ENCODE results near the gene ACER3.
A peak's percentile ranks its signal among the peaks of the same experiment; 100 is the strongest.
"Not testable (repeated sequence)": the region's sequence is repeated elsewhere in the genome, so short reads cannot be mapped to it uniquely, and the experiment has no call there.

ACER3 gene

GRCh38 chr11:77058900-77059299 is 198.2 kb downstream of the ACER3 start:
- Histone ChIP-seq H3K36me3 (ENCODE audit: control insufficient read depth, insufficient read depth, low read length) (no peaks in the 10 kb centered on the region), H3K4me3 (ENCODE audit: low read depth, low read length) (no peak overlapping the region), H3K4me1 (ENCODE audit: control insufficient read depth, insufficient read depth, low read length) (peaks cover 5% of the 10 kb centered on the region), H3K9ac (ENCODE audit: low read depth, low read length) (no peak overlapping the region), H3K27me3 (ENCODE audit: control insufficient read depth, insufficient read depth, low read length) (no peaks in the 10 kb centered on the region), H3K9me3 (ENCODE audit: control insufficient read depth, insufficient read depth, low read length) (no peaks in the 10 kb centered on the region)

DNA sequence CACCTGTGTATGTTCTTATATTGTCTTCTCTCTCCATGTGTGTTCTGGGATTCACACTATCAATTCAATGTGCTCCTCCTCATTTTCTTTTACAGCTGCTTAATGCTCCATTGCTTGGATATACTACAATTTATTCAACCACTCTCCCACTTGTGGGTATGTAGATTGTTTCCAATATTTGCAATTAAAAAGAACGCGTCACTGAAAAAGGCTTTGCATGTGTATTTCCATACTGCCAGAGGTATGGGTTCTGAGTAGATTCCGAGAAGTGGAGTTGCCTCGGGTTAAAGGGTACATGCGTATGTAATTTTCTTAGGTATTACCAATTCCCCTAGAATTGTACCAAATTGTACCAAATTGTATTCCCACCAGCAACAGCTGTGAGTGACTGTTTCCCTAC is 199.1 kb downstream of the ACER3 start:
- Histone ChIP-seq H3K36me3 (ENCODE audit: control insufficient read depth, insufficient read depth, low read length) (no peaks in the 10 kb centered on the region), H3K27me3 (ENCODE audit: control insufficient read depth, insufficient read depth, low read length) (peaks cover 2% of the 10 kb centered on the region)

DNA sequence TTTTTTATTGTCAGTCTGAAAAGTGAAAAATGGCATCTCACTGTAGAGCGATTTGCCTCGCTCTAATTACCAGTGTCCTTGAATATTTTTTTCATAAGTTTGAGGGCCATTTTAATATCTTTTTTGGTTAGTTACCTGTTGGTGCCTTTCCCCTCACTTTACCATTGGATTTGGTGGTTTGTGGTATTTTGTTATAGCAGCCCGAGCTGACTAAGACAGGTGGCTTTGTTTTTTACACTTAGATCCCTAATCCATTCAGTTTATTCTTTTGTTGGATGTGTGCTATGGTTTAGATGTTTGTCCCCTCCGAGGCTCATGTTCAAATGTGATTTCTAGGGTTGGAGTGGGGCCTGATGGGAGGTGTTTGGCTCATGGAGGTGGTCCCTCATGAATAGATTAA is 199.5 kb downstream of the ACER3 start:
- H3K4me3 ChIP-seq (ENCODE audit: low read depth, low read length): no peak overlapping the region
- no peaks in the 10 kb centered on the region for H3K36me3 ChIP-seq (ENCODE audit: control insufficient read depth, insufficient read depth, low read length)
- H3K27me3 ChIP-seq (ENCODE audit: control insufficient read depth, insufficient read depth, low read length): peaks cover 6% of the 10 kb centered on the region
- no peak overlapping the region for H3K9ac ChIP-seq (ENCODE audit: low read depth, low read length)
- H3K9me3 ChIP-seq (ENCODE audit: control insufficient read depth, insufficient read depth, low read length): no peaks in the 10 kb centered on the region
- H3K4me1 ChIP-seq (ENCODE audit: control insufficient read depth, insufficient read depth, low read length): peaks cover 5% of the 10 kb centered on the region

More for the DNA sequence above, 199.1 kb downstream of the ACER3 start:
- Histone ChIP-seq H3K9me3 (ENCODE audit: control insufficient read depth, insufficient read depth, low read length) (no peaks in the 10 kb centered on the region), H3K4me3 (ENCODE audit: low read depth, low read length) (no peak overlapping the region), H3K9ac (ENCODE audit: low read depth, low read length) (no peak overlapping the region), H3K4me1 (ENCODE audit: control insufficient read depth, insufficient read depth, low read length) (peaks cover 5% of the 10 kb centered on the region)

DNA sequence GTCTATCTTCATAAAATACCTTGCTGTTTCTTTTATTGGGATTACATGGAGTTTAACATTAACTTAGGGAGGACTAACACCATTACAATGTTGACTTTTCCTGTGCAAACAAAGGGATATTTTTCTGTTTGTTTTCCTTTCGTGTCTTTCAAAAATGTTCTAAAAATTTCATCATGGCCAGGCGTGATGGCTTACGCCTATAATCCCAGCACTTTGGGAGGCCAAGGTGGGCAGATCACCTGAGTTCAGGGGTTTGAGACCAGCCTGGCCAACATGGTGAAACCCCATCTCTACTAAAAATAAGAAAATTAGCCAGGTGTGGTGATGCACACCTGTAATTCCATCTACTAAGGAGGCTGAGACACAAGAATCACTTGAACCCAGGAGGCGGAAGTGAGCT is 200.5 kb downstream of the ACER3 start:
- not testable (repeated sequence) for H3K4me3 ChIP-seq (ENCODE audit: low read depth, low read length); H3K27me3 ChIP-seq (ENCODE audit: control insufficient read depth, insufficient read depth, low read length); H3K9ac ChIP-seq (ENCODE audit: low read depth, low read length); H3K9me3 ChIP-seq (ENCODE audit: control insufficient read depth, insufficient read depth, low read length); H3K4me1 ChIP-seq (ENCODE audit: control insufficient read depth, insufficient read depth, low read length); H3K36me3 ChIP-seq (ENCODE audit: control insufficient read depth, insufficient read depth, low read length)

- H3K9ac ChIP-seq (ENCODE audit: low read depth, low read length): no peak overlapping the region
- H3K9me3 ChIP-seq (ENCODE audit: control insufficient read depth, insufficient read depth, low read length): no peaks in the 10 kb centered on the region
- H3K27me3 ChIP-seq (ENCODE audit: control insufficient read depth, insufficient read depth, low read length): peaks cover 10% of the 10 kb centered on the region
- H3K36me3 ChIP-seq (ENCODE audit: control insufficient read depth, insufficient read depth, low read length): no peaks in the 10 kb centered on the region
- peaks cover 8% of the 10 kb centered on the region for H3K4me1 ChIP-seq (ENCODE audit: control insufficient read depth, insufficient read depth, low read length)
- no peak overlapping the region for H3K4me3 ChIP-seq (ENCODE audit: low read depth, low read length)
Observed at GRCh38 chr11:77062924-77063323, 202.2 kb downstream of the ACER3 start.

DNA sequence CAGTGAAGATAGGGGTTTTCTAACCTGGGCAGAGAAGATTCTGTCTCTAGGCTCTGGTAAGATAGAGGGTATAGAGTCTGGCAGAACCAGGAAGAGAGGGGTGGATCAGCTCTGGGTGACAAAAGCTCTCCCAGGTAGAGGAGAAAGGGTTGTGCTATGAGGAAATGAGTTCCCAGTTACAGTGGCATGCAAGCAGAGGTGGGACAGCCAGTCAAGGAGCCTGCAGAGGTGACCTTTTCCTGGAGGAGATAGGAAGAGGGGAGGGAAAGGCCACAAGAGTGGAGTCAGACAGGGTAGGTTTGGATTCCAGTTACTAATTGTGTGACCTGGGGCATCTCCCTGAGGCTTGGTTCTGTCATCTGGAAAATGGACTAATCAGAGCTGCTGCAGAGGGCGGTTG is 202.7 kb downstream of the ACER3 start:
- no peaks in the 10 kb centered on the region for H3K36me3 ChIP-seq (ENCODE audit: control insufficient read depth, insufficient read depth, low read length)

GRCh38 chr11:77063861-77064260 is 203.1 kb downstream of the ACER3 start:
- Histone ChIP-seq H3K4me1 (ENCODE audit: control insufficient read depth, insufficient read depth, low read length) (peaks cover 8% of the 10 kb centered on the region), H3K9me3 (ENCODE audit: control insufficient read depth, insufficient read depth, low read length) (no peaks in the 10 kb centered on the region), H3K4me3 (ENCODE audit: low read depth, low read length) (no peak overlapping the region), H3K9ac (ENCODE audit: low read depth, low read length) (no peak overlapping the region), H3K36me3 (ENCODE audit: control insufficient read depth, insufficient read depth, low read length) (no peaks in the 10 kb centered on the region), H3K27me3 (ENCODE audit: control insufficient read depth, insufficient read depth, low read length) (peaks cover 10% of the 10 kb centered on the region)

More for the DNA sequence above, 202.7 kb downstream of the ACER3 start:
- Histone ChIP-seq H3K9me3 (ENCODE audit: control insufficient read depth, insufficient read depth, low read length) (no peaks in the 10 kb centered on the region), H3K27me3 (ENCODE audit: control insufficient read depth, insufficient read depth, low read length) (peaks cover 10% of the 10 kb centered on the region), H3K4me1 (ENCODE audit: control insufficient read depth, insufficient read depth, low read length) (peaks cover 8% of the 10 kb centered on the region), H3K9ac (ENCODE audit: low read depth, low read length) (no peak overlapping the region), H3K4me3 (ENCODE audit: low read depth, low read length) (no peak overlapping the region)

DNA sequence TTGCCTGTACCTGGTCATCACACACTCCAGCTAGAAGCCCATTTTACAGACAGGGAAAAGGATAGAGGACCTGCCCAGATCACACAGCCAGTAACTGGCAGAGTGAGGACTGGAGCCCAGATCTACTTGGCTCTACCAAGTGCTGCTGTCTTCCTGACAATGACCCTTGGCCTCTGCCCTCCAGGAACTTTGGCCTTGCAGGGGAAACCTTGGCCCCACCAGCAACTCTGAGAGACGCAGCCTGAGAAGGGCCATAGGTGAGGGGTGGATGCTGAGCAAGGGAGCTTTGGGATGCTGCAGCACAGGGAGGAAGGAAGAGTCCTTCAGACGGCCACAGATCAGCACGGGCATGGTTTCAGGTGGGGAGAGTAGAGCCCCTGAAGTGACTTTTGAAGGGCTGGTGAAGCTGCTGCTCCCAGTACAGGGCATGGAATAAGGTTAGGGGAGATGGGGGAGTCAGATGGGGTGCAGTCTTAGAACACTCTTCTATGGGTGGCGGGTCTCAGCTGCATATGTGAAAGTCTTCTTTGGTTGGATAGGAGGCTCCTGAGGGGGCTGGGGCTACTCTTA is 204.0 kb downstream of the ACER3 start:
- peaks cover 10% of the 10 kb centered on the region for H3K27me3 ChIP-seq (ENCODE audit: control insufficient read depth, insufficient read depth, low read length)
- H3K4me1 ChIP-seq (ENCODE audit: control insufficient read depth, insufficient read depth, low read length): peaks cover 6% of the 10 kb centered on the region
- H3K9ac ChIP-seq (ENCODE audit: low read depth, low read length): no peak overlapping the region
- H3K9me3 ChIP-seq (ENCODE audit: control insufficient read depth, insufficient read depth, low read length): no peaks in the 10 kb centered on the region
- H3K36me3 ChIP-seq (ENCODE audit: control insufficient read depth, insufficient read depth, low read length): no peaks in the 10 kb centered on the region
- no peak overlapping the region for H3K4me3 ChIP-seq (ENCODE audit: low read depth, low read length)

DNA sequence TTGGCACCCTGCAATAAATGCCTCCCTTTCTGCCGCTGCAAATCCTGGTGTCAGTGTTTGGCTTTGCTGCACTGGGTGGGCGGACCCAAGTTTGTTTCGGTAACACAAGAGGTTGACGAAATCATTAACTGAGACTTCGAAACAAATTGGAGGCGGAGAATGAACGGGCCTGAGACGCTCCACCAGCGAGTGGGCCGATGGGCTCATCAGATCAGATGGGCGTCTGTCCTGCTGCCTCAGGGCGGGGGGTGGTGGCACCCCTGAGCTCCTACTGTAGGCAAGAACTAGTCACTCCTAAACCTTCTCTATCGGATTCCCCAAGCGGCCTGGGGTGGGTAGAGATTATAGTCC is 205.1 kb downstream of the ACER3 start:
- peaks cover 10% of the 10 kb centered on the region for H3K27me3 ChIP-seq (ENCODE audit: control insufficient read depth, insufficient read depth, low read length)
- no peak overlapping the region for H3K9ac ChIP-seq (ENCODE audit: low read depth, low read length)

DNA sequence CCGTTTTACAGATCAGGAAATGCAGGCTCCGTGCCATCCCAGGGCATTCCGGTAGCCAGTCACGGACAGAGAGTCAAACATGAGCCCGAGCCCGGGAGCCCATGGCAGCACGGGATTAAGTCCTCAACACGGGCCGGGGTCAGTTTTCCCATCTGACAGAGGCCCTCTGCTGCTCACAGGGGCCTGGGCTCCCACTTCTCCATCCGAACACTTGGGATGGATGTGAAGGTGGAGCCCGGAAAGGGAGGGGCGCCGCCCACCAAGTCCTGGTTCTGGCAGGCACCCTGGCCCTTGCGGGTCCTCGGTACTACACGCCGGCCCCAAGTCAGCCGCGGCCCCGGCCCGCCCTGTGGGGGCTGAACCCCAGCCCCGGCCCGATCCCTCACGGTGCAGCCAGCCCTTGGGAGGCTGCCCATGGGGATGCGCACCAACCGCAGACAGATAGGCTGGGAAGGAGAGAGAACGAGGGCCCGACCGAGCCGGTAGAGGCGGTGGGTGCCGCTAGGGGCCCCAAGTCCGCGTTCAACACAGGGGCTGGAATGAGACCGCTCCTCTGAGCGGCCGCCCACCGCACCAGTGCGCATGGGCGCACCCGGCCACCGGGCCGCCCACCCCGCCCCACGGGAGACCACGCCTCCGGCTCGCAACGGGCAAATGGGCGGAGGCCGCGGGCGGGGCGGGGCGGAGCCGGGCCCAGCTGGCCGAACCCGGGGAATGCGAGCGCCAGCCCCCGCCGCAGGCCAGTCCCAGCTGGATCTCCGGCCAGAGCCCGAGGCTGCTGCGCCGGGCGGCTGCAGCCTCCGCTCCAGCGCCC is 205.7 kb downstream of the ACER3 start, which contains the start of gene CAPN5:
TSS of gene CAPN5 (plus strand) at position 743 of the 814 bp plus-strand sequence. CDS start 17,916 bp downstream, outside the sequence.
- no peaks in the 10 kb centered on the region for H3K36me3 ChIP-seq (ENCODE audit: control insufficient read depth, insufficient read depth, low read length)
- peaks cover 3% of the 10 kb centered on the region for H3K4me1 ChIP-seq (ENCODE audit: control insufficient read depth, insufficient read depth, low read length)
- peaks cover 10% of the 10 kb centered on the region for H3K27me3 ChIP-seq (ENCODE audit: control insufficient read depth, insufficient read depth, low read length)
- H3K4me3 ChIP-seq (ENCODE audit: low read depth, low read length): peak within 1 kb of the TSS; percentile 80
- H3K9me3 ChIP-seq (ENCODE audit: control insufficient read depth, insufficient read depth, low read length): no peaks in the 10 kb centered on the region
- H3K9ac ChIP-seq (ENCODE audit: low read depth, low read length): peak within 1 kb of the TSS; percentile 2

More for the DNA sequence above, 205.1 kb downstream of the ACER3 start:
- Histone ChIP-seq H3K36me3 (ENCODE audit: control insufficient read depth, insufficient read depth, low read length) (no peaks in the 10 kb centered on the region), H3K9me3 (ENCODE audit: control insufficient read depth, insufficient read depth, low read length) (no peaks in the 10 kb centered on the region), H3K4me3 (ENCODE audit: low read depth, low read length) (peak overlapping the region; percentile 62), H3K4me1 (ENCODE audit: control insufficient read depth, insufficient read depth, low read length) (peaks cover 3% of the 10 kb centered on the region)

DNA sequence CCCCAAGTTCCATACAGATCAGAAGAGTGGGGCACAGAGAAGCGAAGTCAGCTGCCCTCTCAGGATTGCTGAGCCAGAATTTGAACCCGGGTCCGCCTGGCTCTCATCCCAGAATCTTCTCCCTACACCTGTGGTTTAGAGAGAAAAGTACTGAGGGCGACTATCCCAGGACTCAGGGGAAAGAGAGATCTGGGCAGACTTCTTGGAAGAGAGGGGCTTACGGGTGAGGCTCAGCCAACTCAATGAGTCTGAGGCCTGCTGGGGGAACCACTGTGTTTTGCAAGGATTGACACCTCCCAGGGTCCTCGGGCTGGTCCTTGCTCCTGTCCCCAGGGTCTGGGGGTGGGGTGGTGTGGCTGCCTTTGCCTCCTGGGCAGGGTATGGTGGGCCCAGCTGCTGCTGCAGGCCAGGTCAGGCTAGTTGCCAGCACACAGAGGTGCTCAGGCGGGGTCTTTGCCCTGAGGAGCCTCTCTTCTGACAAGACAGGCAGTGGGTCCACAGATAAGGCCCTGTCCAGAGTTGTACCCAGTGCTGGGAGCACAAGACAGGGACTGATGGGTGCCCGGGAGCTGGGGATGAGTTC is 207.2 kb downstream of the ACER3 start:
- peaks cover 10% of the 10 kb centered on the region for H3K27me3 ChIP-seq (ENCODE audit: control insufficient read depth, insufficient read depth, low read length)
- H3K9ac ChIP-seq (ENCODE audit: low read depth, low read length): peak overlapping the region; percentile 2
- H3K4me1 ChIP-seq (ENCODE audit: control insufficient read depth, insufficient read depth, low read length): peaks cover 3% of the 10 kb centered on the region
- peak overlapping the region; percentile 80 for H3K4me3 ChIP-seq (ENCODE audit: low read depth, low read length)
- no peaks in the 10 kb centered on the region for H3K36me3 ChIP-seq (ENCODE audit: control insufficient read depth, insufficient read depth, low read length)
- no peaks in the 10 kb centered on the region for H3K9me3 ChIP-seq (ENCODE audit: control insufficient read depth, insufficient read depth, low read length)
